GM19438 (cell line): ENCODE measurements around the gene HPCA.

Experiments
- ATAC-seq: cut with Tn5 transposase; IDR thresholded peaks from one replicate; pipeline ENCODE4 v1.9.1; 2021; ENCODE audit warnings: low read depth; ENCODE audit not compliant: unreplicated experiment

HPCA gene

DNA sequence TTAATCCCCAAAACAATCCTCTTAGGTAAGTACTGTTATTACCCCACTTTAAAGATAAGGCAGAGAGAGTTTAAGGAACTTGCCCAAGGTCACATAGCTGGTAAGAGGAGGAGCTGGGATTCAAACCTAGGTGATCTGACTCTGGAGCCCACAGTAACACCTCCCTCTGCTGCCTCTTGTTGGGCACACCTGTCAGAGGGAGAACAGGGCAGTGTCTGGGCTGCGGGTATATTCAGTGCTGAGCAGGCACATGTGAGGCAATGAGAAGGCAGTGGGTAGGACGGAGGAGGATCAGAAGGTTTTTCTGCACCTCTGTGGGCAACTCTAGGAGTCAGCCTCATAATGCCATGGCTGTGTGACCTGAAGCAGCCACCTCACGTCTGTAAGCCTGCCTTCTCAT is 1.8 kb downstream of the HPCA start:
- no peak for ATAC-seq

DNA sequence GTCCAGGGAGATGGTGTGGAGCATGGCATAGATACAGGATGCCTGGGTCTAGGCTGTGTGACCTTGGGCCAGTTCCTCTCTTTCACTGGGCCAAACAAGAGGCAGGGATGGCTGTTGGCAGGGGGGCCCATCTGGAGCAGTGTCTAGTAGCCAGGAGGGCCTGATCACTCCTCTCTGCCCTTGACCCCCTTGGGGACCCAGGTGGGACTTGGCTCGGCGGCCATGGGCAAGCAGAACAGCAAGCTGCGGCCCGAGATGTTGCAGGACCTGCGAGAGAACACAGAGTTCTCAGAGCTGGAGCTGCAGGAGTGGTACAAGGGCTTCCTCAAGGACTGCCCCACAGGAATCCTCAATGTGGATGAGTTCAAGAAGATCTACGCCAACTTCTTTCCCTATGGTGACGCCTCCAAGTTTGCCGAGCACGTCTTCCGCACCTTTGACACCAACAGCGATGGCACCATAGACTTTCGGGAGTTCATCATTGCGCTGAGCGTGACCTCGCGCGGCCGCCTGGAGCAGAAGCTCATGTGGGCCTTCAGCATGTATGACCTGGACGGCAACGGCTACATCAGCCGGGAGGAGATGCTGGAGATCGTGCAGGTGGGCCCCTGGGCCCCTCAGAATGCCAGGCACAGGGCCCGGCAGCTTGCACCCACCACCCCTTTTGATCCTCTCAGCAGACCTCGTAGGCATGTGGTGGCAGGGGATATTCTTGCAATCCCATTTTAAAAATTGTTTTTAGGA is 2.6 kb downstream of the HPCA start:
- ATAC-seq, result no peak

DNA sequence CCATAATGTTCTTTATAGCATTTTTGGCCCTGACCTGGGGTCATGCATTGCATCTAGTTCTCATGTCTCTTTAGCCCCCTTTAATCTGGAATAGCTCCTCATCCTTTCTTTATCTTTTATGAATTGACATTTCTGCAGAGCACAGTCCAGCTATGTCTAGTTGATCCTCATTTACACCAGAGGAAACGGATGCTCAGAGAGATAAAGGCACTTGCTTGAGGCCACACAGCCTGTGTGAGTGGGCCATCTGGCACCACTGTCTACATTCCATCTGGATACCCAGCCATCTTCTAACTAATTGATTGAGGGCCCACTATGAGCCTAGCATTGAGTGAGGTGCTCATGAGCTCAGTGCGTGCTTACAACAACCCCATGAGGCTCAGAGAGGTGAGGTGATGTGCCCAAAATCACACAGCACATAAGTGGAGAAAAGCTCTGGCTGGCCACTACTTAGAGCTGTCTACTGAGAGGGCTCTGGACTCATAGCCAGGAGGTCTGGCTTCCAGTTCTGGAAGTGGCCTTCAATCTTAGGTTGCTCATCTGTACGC is 3.5 kb downstream of the HPCA start:
- no peak for ATAC-seq

DNA sequence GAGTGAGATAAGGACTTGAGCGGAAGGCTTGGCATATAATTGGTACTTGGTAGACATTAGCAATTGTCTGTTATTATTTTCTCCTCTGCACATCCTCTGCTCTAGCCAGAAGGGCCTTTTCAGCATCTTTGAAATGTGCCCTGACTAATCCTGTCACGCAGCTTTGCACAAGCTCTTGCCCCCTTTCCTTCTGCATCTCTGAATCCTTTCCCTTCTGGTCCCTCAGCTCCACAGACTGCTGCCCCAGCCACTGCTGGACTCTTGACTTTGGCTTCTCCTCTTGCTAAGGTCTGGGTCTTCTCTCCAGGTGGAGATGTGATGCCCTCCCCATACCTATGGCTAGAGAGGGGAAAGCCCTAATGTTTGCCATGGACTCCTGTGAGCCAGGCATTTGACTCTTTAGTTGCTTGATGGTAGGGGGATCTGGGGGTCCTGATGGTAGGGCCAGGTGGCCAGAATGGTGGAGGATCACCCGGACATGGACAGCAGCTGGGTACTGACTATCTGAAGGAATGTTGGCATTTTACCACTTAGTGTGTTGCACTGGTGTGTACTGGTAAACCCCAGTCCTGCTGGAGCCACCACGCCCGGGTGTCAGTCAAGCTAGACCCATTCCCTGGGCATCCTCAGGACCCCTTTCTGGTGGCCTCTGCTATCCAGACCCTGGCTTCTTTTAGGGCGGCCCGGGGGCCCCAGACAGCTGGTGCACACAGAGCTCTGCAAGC is 4.4 kb downstream of the HPCA start:
- no peak for ATAC-seq

DNA sequence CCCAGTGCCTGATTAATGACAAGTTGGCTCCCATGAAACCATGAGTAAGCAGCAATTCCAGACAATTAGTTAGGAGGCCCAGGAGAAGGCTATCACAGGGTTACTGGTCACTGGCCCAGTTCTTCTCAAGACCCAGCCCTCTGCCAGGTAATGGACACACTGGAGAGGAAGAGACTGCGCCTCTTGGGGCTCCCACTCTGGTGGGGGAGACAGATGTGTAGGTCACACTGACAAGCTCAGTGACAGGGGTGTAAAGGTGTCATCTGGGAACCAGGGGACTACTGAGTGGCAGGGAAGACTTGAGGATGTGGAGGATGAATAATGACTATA is 4.9 kb downstream of the HPCA start:
- no peak for ATAC-seq

DNA sequence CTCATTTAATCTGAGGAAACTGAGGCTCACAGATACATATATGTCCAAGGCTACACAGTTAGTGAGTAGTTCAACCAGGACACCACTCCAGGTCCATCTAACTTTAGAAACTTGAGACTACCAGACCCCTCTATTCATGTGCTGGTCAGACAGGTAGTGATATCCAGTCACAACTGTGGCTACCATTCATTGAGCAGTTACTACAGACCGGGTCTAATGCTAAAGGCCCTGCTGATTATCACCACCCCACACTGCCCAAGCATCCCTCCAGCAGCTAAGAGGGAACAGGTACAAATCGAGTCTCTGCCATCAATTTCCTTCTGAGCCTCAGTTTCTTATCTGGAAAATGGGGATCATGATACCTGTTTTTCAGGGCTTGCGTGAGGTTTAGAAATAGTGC is 5.3 kb downstream of the HPCA start:
- ATAC-seq, result no peak

DNA sequence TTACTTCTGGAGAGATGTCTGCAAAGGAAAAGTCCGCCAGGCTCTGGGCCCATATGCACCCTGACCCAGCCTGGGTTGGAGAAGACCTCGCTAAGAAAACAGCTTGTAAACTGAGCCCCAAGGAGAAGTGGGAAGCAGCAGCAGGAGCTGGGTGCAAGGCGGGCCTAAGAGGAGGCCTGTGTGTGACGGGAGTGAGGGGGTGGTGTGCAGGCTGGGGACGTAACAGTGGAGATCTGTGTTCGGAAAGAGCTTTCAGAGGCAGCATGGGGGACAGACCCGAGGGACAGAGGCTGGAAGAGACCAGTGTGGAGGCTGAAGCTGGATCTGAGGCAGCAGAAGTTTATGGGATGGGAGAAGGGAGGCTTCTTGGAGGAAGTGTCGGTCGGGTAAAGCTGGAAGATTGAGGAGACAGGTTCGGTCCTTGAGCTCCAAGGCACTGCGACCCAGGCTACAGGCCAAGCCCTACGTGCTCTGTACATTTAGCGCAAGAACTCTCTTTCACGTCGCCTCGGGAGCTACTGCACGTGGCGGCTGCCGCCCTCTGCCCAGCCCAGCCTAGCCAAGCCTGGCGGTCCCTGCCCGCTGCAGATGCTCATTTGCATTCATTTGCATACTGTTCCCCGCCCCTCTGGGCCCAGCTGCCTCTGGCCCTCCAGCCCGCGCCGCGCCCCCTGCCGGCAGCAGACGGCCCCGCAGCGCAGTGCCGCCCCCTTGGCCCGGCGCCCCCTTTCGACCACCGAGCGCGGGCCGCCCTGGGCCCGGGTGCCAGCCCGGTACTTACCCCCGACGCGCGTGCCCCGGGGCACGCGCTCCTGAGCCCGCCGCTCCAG is 6.3 kb downstream of the HPCA start:
- ATAC-seq, result no peak

DNA sequence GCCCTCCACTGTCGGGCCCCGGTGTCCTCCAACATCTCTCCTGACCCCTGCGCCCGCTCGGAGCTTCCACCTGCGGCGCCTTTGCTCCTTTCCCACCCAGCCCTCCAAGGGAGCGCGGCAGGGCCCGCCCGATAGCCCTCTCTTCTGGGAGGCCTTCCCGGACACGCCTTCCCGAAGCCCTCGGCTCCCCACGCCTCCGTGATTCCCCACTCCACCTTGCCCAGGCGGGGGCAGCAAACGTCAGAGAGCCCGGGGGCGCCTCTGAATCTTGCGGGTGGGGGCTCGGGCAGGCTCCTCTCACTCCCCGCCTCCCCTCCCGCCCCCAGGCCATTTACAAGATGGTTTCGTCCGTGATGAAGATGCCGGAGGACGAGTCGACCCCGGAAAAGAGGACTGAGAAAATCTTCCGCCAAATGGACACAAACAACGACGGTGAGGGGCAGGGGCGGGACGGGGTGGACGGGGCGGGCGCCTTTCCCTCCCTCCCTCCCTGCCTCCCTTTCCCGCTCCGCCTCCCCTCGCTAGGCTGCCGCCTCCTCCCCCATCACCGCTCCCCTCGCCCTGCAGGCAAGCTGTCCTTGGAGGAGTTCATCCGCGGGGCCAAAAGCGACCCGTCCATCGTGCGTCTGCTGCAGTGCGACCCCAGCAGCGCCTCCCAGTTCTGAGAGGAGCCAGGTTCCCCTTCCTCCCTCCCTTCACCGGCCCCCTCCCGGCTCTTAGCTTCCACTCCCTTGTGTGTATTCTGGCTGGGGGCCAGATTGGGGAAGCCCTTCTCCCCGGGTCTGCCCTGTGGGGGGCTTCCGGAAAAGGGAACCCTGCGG is 7.1 kb downstream of the HPCA start:
- no peak for ATAC-seq

DNA sequence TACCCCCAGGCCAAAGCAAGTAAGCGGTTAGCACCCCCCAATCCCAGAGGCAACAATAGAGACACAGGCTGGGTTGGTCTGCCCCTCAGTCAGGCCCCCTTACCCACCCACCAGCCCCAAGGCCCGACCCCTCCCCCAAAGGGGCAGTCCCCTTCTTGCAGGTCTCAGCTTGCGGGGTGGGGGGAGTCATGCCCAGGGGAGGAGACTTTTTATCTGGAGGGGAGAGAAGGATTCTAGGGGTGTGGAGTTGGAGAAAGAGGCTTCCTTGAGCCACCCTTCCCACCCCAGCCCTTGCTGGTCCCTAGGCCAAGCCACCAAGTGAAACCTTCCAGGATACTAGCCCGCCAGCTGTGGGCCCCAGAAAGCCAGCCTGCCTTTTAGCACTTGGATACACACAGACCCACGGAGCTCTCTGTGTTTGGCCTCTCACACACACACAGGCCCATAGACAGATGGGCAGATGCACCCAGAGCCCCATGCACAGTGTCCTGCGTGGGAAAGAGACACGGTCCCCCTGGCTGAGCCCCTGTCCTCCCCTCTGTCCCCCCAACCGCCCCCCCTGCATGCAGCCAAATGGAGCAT is 7.8 kb downstream of the HPCA start:
- no peak for ATAC-seq

DNA sequence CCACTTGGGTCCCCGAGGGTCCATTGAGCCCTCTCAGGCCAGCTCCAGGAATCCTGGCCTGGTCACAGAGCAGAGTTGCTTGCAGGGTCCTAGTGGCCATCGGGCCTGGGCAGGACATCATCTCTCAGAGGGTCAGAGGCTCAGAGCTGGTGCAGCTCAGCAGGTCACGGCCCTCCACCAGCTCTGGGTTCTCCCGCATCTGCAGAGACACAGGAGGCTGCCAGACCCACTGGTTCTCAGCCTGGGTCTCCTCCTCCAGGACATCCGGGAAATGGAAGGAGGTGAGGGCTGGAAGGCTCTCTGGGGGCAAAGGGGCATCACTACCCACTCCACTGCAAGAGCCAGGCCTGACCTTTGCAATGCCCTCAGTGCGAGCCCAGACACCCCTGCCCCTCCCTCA is 8.4 kb downstream of the HPCA start:
- no peak for ATAC-seq

DNA sequence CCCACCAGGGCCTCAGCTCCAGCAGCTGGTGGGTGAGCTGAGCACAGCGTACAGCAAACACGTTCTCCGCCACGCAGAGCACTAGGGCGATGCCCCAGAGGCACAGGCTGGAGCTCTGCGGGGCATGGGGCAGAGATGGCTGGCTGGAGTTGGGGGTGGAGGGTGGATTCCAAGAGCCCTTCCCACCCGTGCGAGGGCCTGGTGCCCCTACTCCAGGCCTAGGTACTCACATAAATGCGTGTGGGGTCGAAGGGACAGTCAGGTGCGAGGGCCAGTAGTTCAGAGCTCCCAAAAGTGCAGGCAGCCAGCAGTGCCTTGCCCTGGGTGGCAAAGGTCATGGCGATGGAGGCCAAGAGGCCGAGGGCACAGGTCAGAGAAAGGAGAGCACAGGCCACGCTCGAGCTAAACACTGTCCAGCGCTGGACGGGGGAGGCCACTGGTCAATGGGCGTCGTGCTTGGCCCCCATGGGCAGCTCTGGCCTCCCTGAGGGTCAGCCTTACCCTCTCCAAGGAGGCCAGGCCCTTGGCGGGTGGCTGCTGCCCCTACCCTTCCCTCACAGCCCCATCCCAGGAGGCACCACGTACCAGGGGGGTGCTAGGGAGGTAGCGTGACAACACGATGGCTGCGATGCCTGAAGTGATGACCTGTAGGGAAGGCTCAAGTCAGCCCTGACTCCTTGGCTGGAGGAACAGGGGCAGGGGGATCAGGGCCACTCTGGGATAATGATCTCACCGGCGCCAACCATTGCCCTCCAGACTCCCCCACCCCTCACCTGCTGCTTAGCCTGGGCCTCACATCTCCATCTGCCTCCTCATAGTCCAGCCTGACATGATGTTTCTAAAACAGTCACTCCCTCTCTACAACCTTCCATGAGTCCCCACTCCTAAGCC is 9.3 kb downstream of the HPCA start:
- ATAC-seq, result no peak

DNA sequence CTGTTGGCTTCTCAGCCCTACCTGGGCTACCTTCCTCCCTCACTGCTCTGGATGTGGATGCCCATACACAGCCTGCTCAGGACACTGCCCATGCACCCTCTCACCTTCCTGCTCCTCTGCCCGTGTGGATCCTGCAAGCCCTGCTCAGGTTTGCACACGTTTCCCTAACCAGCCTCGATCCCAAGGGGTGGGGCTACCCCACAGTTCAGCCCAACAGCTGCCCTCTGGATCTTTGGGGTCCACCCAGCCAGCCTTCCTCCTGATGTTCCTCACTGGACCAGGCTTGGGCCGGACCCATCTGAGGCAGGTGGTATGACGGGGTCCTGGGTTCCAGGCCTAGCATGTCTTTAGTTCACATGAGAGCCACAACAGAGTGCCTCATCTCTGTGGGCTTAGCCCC is 10.2 kb downstream of the HPCA start:
- ATAC-seq, result no peak

DNA sequence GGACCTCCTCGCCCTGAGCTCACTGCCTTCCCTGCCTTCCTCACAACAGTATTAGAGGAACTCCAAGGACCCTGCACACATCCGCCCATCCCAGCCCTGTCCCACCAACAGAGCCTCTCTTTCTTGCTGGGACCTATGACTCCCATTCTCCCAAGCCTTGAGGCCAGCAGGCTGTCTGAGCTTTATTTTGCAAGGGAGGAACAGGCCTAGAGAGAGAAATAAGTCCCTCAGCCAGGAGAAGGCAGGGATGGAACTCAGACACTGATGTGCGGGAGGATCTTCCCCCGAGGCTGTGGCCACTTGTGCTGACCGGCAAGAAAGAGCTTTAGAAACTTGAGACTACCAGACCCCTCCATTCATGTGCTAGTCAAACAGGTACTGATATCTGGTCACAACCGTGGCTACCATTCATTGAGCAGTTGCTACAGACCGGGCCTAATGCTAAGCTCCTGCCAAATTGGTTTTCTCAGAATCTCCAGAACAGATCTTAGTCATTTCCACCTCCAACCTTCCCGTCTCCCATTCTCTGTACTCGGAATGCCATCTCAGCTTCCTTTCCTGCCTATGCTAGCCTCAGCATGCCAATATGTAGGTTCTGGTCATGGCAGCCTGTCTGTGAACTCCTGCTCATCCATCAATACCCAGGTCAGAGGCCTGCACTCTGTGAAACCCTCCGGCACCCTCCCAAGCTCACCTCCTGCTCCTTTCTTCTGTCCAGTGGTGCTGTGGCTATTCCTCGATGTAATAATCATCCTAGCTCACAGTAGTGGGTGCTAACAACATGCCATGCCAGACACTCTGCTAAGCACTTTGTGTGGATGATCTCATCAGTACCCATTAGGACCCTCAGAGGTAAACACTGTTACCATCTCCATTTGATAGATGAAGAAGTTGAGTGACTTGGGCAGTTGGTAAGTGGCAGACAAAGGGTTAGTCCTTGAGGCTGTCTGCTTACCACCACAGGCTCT is 11.1 kb downstream of the HPCA start:
- no peak for ATAC-seq

DNA sequence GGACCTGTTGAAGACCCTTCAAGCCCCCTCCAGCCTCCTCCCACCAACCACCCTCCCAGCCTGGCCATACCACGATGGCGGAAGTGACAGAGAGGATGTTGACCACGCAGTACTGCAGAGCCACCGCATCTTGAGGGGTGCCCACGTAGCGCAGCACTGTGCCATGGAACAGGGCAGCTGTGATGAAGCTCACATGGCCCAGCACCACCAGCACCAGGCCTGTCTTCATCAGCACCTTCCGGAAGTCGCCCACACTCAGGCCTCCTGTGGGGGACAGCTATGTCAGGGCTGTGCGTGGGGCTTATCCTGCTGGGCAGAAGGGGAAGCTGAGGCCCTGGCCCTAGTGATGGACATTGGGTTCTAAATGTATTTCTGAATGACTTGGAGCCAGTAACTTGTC is 11.8 kb downstream of the HPCA start:
- no peak for ATAC-seq

DNA sequence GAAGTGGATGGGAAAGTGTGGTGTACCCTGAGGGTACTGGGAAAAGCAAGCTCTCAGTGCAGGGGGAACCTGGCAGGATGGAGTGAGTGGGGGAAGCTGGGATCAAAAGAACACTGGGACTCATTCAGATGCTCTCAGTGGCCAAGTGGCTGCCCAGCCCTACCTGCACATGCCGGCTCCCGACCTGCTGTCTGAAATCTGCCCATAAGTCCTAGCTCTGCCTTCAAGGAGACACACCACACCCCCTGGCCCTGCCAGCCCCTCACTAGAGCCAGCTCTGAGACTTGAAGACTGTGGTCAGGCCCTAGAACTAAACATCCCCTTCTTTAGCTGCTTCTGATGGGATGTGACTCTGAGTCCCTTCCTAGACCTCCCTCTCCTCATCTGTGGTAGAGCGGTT is 12.7 kb downstream of the HPCA start:
- ATAC-seq, result no peak

DNA sequence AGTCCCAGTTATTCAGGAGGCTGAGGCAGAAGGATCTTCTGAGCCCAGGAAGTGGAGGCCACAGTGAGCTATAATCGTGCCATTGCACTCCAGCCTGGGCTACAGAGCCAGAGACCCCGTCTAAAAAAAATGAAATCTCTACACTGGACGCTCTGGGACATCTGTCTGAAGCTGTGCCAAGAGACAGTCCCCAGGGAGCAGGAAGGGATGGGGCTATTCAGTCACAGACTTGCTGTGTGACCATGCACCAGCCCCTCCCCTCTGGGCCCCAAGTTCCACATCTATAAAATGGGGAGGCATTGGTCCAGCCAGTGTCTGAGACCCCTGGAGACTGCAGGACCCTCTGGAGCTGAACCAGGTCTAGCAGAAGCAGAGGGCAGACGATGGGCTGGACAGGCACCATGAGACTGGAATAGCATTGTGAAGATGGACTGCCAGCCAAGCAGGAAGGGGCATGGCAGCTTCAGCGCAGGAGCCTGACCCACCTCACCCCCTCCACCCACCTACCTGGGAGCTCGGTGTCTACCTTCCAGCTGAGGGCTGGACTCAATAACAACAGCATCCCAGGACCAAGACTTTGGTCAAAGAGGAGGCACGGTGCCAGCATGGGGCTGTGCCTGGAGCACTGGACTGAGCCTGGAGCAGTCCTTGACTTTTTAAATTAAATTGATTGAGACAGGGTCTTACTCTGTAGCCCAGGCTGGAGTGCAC is 13.4 kb downstream of the HPCA start:
- ATAC-seq, result no peak

DNA sequence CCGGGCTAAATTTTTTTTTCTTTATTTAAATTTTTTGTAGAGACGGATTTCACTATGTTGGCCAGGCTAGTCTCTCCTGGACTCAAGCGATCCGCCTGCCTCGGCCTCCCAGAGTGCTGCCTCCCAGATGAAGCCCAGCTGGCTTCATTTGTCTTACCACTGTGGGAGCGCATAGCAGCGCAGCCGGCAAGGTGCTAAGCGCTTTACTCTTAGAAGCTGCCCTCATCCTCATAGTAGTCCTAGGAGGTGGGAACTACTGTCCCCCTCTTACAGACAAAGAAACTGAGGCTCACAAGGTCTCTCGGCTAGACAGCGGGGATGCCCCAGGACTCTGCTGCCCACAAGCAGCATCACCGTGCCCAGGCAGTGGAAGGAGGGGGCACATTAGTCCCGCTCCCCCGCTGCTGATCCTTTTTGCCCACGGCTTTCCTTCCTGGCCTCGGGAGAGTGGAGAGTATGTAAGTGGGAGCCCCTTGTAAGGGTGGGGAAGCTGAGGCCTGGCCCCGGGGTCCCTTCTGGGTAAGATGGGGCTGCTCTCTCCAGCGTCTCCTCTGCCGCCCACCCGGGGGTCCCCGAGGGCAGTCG is 14.2 kb downstream of the HPCA start:
- ATAC-seq, result no peak
